Measurements from ENCODE around the gene ZNF638.

Gene ZNF638

GRCh38 chr2:71472019-71472418, 140.4 kb downstream of the ZNF638 start:
- TF ChIP-seq ZFX (IDR thresholded peaks at IDR 0.05) (no peak), CTCF (conservative IDR thresholded peaks at IDR 0.05) (no peak)
- H3K27ac ChIP-seq: no peak overlapping the region

GRCh38 chr2:71473346-71474031, 141.9 kb downstream of the ZNF638 start:
- TF ChIP-seq CTCF (conservative IDR thresholded peaks at IDR 0.05) (no peak), ZFX (IDR thresholded peaks at IDR 0.05) (no peak)
- no peak overlapping the region for H3K27ac ChIP-seq

GRCh38 chr2:71474116-71474743, 142.6 kb downstream of the ZNF638 start:
- no peak overlapping the region for H3K27ac ChIP-seq

GRCh38 chr2:71474744-71475397, 143.3 kb downstream of the ZNF638 start:
- TF ChIP-seq ZFX (IDR thresholded peaks at IDR 0.05) (no peak), CTCF (conservative IDR thresholded peaks at IDR 0.05) (no peak)
- no peak overlapping the region for H3K27ac ChIP-seq

More at GRCh38 chr2:71474116-71474743, 142.6 kb downstream of the ZNF638 start:
- TF ChIP-seq CTCF (conservative IDR thresholded peaks at IDR 0.05): no peak
- TF ChIP-seq ZFX (IDR thresholded peaks at IDR 0.05): no peak

DNA sequence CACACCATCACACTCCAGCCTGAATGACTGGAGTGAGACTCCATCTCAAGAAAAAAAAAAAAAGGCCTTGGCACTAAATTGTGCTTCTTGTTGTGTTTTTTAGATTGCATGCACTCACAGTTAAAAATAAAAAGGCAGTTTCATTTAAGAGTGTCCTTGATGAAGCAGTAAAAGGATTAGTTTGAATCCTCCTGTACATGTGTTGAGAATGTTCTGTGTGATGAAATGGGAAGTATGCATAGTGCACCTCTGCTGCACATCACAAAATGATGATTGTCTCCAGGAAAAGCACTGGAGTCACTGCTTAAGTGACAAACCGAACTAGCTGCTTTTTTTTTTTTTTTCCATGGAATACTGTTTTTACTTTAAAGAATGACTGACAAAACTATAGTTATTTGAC, 144.9 kb downstream of the ZNF638 start:
- no peak overlapping the region for H3K27ac ChIP-seq
- TF ChIP-seq CTCF (conservative IDR thresholded peaks at IDR 0.05): no peak
- TF ChIP-seq ZFX (IDR thresholded peaks at IDR 0.05): no peak

GRCh38 chr2:71477231-71477691, 145.7 kb downstream of the ZNF638 start:
- no peak overlapping the region for H3K27ac ChIP-seq
- TF ChIP-seq CTCF (conservative IDR thresholded peaks at IDR 0.05) (no peak), ZFX (IDR thresholded peaks at IDR 0.05) (no peak)

DNA sequence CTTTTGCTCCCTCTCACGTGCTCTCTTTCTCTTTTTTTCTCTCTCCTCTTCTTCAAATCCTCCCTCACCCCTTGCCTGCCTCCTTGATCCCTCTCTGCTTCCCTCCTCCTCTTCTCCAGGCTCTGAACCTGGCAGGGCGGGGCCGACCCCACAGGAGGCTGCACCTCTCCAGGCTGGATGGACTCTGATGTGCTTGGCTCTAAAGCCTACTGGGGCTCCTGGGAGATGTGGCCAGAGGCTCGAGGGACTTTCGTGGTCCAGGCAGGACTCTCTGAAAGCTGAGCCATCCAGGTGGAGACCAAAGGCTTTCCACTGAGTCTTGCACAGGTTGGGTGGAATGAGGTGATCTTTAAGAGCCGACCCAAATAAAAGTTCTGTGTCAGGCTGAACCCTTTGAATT, 147.2 kb downstream of the ZNF638 start:
- TF ChIP-seq CTCF (conservative IDR thresholded peaks at IDR 0.05) (no peak), ZFX (IDR thresholded peaks at IDR 0.05) (no peak)
- H3K27ac ChIP-seq: no peak overlapping the region

All from C4-2B (cell line).